Activated naive CD8-positive, alpha-beta T cell treated with anti-CD3 and anti-CD28 coated beads, Interleukin-2, amount 10 ng/mL, durations not matched to agents 7 days and 5 days (primary cell): ENCODE data around the gene IL23R. TPM values are rescaled to one million over a fixed set of nuclear protein-coding genes. Genes with fewer than 3 reads are reported as not detected.

Experiments
- ATAC-seq: fragments of 150-1000 bp; cut with Tn5 transposase; one replicate; pipeline ENCODE4 v1.10.0; 2021; ENCODE audit warnings: low read depth, moderate library complexity
- POLR2A ChIA-PET: fragments of 350-600 bp; sonication (Branson Sonifier 250); formaldehyde crosslinking; loops from one replicate; lab custom pipeline; 2021; ENCODE audit warnings: antibody characterized with exemption; lab: Charles Lee
- DNase-seq: peaks from one replicate; pipeline ENCODE4 v3.0.0; 2021
- H3K27ac Mint-ChIP-seq: one replicate; pipeline ENCODE4 v1.8.0; 2022; ENCODE audit warnings: mild to moderate bottlenecking, mixed read lengths
- H3K27me3 Mint-ChIP-seq: one replicate; pipeline ENCODE4 v1.8.0; 2022; ENCODE audit warnings: mild to moderate bottlenecking, moderate library complexity, mixed read lengths
- H3K36me3 Mint-ChIP-seq: one replicate; pipeline ENCODE4 v1.8.0; 2021; ENCODE audit warnings: mild to moderate bottlenecking, mixed read lengths
- H3K4me1 Mint-ChIP-seq: one replicate; pipeline ENCODE4 v1.8.0; 2021; ENCODE audit warnings: mixed read lengths
- H3K4me3 Mint-ChIP-seq: one replicate; pipeline ENCODE4 v1.8.0; 2022; ENCODE audit warnings: mild to moderate bottlenecking, moderate library complexity, mixed read lengths
- H3K9me3 Mint-ChIP-seq: one replicate; pipeline ENCODE4 v1.8.0; 2021; ENCODE audit warnings: mixed read lengths
- total RNA-seq, 2 experiments: library from RNA; stranded (reverse); gene quantifications; one replicate each; pipeline ENCODE4 v1.2.3, GENCODE V29; 2021

The IL23R gene
- total RNA-seq, 2 experiments from 2014 or later = 0.19 TPM; not detected in 1

DNA sequence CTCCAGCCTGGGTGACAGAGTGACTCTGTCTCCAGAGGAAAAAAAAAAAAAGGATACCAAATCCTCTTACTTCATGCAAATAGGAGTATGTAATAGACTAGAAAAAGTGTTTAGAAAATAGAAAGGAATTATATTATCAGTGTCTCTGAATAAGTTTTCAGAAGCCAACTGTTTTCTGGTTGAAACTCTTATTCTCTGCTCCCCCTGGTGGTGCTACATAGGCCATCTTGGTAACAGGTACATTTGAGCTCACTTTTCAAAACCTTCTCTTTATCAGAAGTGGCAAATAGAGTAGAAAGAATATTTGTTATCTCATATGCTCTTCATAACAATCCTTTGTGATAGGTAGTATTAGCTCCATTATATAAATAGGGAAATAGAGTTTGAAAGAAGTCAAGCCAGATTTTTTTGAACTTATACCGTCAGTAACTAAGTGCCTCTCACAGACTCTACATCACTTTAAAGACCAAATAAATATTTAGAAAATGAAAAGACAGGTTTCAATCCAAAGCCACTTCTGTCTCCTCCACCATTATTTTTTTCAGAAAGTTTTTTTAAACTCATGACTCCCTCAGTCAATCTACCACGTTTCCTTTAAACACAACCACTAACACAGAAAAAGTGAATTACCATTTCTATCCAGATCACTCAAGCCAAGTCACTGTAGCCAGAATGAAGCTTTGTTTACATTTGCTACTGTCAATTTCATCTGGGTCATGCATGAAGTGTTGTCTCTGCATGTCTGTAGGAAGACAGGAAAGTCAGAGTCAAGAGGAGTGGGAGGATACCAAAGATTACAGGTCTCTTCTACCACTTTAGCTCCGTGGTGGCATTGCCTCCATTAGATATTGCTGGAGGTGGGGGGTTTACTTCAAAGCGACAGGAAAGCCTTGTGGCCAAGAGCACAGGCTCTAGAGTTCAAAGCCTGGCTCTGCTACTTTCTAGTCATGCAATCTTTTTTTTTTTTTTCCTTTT, 45.6 kb downstream of the IL23R start:
- Mint-ChIP-seq H3K4me3 (peak overlapping the region; percentile 59), H3K27ac (peak overlapping the region; percentile 80), H3K27me3 (peaks cover 5% of the 10 kb centered on the region), H3K4me1 (peaks cover 30% of the 10 kb centered on the region), H3K9me3 (no peaks in the 10 kb centered on the region), H3K36me3 (peaks cover 7% of the 10 kb centered on the region)
- ATAC-seq (peak; percentile 84), DNase-seq (no peak)
- POLR2A ChIA-PET = interaction anchor here (0.7 to 3.1 kb wide), 11 partner anchors 16 to 287 kb away, joined by 3 to 12 read pairs (median 5); partner anchors contain the start of genes DNAI4, MIER1 and SLC35D1

- no peaks in the 10 kb centered on the region for H3K9me3 Mint-ChIP-seq
- H3K4me3 Mint-ChIP-seq = no peak overlapping the region
- H3K4me1 Mint-ChIP-seq = peaks cover 29% of the 10 kb centered on the region
- ATAC-seq (no peak), DNase-seq (no peak)
- peak overlapping the region; percentile 80 for H3K27ac Mint-ChIP-seq
- H3K27me3 Mint-ChIP-seq = peaks cover 5% of the 10 kb centered on the region
- POLR2A ChIA-PET = interaction anchor here (2.3 to 3.1 kb wide), 2 partner anchors 19 to 70 kb away, joined by 5 to 12 read pairs; no protein-coding TSS in a partner anchor
- H3K36me3 Mint-ChIP-seq = peaks cover 1% of the 10 kb centered on the region
Measured at GRCh38 chr1:67213164-67213563, 46.9 kb downstream of the IL23R start.

GRCh38 chr1:67213948-67214347, 47.7 kb downstream of the IL23R start:
- Mint-ChIP-seq H3K4me3 (no peak overlapping the region), H3K36me3 (peaks cover 1% of the 10 kb centered on the region), H3K27me3 (peaks cover 4% of the 10 kb centered on the region), H3K9me3 (no peaks in the 10 kb centered on the region), H3K27ac (no peak overlapping the region), H3K4me1 (peaks cover 29% of the 10 kb centered on the region)
- no peak for DNase-seq
- POLR2A ChIA-PET = interaction anchor here (3.1 kb wide), 1 partner anchor 70 kb away, joined by 12 read pairs; no protein-coding TSS in a partner anchor
- no peak for ATAC-seq

DNA sequence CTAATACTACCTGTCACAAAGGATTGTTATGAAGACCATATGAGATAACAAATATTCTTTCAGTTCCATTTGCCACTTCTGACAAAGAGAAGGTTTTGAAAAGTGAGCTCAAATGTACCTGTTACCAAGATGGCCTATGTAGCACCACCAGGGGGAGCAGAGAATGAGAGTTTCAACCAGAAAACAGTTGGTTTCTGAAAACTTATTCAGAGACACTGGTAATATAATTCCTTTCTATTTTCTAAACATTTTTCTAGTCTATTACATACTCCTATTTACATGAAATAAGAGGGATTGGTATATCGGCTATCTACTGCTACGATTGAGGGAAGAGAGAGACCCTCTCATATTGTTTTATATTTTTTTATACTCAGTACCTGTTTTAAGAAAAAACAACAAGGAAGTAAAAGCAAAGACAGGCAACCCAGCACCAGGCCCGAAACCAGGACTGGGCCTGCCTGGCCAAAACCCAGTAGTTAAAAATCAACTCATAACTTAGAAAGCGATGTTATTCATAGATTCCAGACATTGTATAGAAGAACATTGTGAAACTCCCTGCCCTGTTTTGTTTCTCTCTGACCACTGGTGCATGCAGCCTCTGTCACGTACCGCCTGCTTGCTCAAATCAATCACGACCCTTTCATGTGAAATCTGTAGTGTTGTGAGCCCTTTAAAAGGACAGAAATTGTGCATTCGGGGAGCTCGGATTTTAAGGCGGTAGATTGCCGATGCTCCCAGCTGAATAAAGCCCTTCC, 48.3 kb downstream of the IL23R start:
- no peak overlapping the region for H3K4me3 Mint-ChIP-seq
- no peak for ATAC-seq
- H3K4me1 Mint-ChIP-seq = peaks cover 29% of the 10 kb centered on the region
- POLR2A ChIA-PET = no interaction called here
- DNase-seq = no peak
- H3K27me3 Mint-ChIP-seq = peaks cover 3% of the 10 kb centered on the region
- H3K36me3 Mint-ChIP-seq = peaks cover 1% of the 10 kb centered on the region
- H3K9me3 Mint-ChIP-seq = no peaks in the 10 kb centered on the region
- H3K27ac Mint-ChIP-seq = no peak overlapping the region

GRCh38 chr1:67216401-67216800, 50.1 kb downstream of the IL23R start:
- H3K27ac Mint-ChIP-seq = no peak overlapping the region
- H3K4me1 Mint-ChIP-seq = peaks cover 26% of the 10 kb centered on the region
- no peaks in the 10 kb centered on the region for H3K27me3 Mint-ChIP-seq
- no peaks in the 10 kb centered on the region for H3K9me3 Mint-ChIP-seq
- ATAC-seq (no peak), DNase-seq (no peak)
- H3K36me3 Mint-ChIP-seq = no peaks in the 10 kb centered on the region
- no peak overlapping the region for H3K4me3 Mint-ChIP-seq
- POLR2A ChIA-PET = no interaction called here

- Mint-ChIP-seq H3K27me3 (no peaks in the 10 kb centered on the region), H3K4me1 (peaks cover 16% of the 10 kb centered on the region), H3K9me3 (no peaks in the 10 kb centered on the region), H3K36me3 (no peaks in the 10 kb centered on the region), H3K4me3 (no peak overlapping the region), H3K27ac (no peak overlapping the region)
- POLR2A ChIA-PET = no interaction called here
- DNase-seq (no peak), ATAC-seq (no peak)
Measured at GRCh38 chr1:67217417-67217816, 51.2 kb downstream of the IL23R start.

DNA sequence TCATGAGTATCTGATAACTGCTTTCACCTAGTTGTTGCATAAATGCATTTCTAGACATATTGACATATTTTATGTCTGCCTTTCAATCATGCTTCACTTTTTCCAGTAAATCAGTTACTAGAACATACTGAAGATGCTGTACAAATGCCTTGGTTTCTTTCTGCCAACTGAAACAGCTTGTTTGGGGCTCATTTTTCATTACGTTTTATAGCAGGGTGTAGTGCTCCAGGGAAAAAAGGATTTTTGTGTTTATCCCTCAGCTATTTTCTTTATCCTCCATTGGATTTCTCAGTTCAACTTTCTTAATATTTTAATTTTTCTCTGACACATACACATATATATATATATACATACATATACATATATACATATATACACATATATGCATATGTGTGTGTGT, 51.7 kb downstream of the IL23R start:
- Mint-ChIP-seq H3K36me3 (no peaks in the 10 kb centered on the region), H3K4me3 (no peak overlapping the region), H3K27me3 (peaks cover 3% of the 10 kb centered on the region), H3K27ac (no peak overlapping the region), H3K4me1 (peaks cover 12% of the 10 kb centered on the region), H3K9me3 (no peaks in the 10 kb centered on the region)
- no peak for ATAC-seq
- POLR2A ChIA-PET = interaction anchor here (0.7 kb wide), 1 partner anchor 83 kb away, joined by 3 read pairs; the partner anchor contains the start of gene C1orf141
- DNase-seq = no peak

- H3K4me3 Mint-ChIP-seq = no peak overlapping the region
- DNase-seq = no peak
- H3K4me1 Mint-ChIP-seq = peaks cover 12% of the 10 kb centered on the region
- H3K27me3 Mint-ChIP-seq = peaks cover 9% of the 10 kb centered on the region
- H3K27ac Mint-ChIP-seq = no peak overlapping the region
- H3K36me3 Mint-ChIP-seq = peaks cover 9% of the 10 kb centered on the region
- H3K9me3 Mint-ChIP-seq = peaks cover 4% of the 10 kb centered on the region
- no peak for ATAC-seq
- POLR2A ChIA-PET = no interaction called here
Measured at GRCh38 chr1:67224856-67225255, 58.6 kb downstream of the IL23R start.

- POLR2A ChIA-PET = no interaction called here
- H3K9me3 Mint-ChIP-seq = peaks cover 4% of the 10 kb centered on the region
- H3K27me3 Mint-ChIP-seq = peaks cover 9% of the 10 kb centered on the region
- no peak overlapping the region for H3K4me3 Mint-ChIP-seq
- DNase-seq (no peak), ATAC-seq (no peak)
- peaks cover 9% of the 10 kb centered on the region for H3K36me3 Mint-ChIP-seq
- peaks cover 12% of the 10 kb centered on the region for H3K4me1 Mint-ChIP-seq
- H3K27ac Mint-ChIP-seq = no peak overlapping the region
Measured at GRCh38 chr1:67226688-67227087, 60.4 kb downstream of the IL23R start.

DNA sequence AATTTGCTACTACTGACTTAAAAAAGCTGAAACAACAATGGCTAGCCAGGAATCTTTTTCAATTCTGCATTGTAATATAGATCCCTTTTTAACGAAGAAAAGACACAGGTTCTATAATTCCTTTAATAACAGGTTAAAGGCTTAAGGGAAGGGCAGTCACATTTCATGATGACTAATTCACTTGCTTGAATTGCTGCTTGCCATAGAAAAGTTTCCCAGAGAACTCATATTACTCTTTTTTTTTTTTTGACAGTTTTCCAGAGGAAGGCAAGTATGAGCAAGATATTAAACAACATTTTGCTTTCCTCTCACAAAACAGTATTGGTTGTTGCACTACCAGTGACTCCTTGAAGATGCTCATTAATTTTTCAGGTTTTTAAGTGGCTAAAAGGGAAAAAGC, 60.9 kb downstream of the IL23R start:
- Mint-ChIP-seq H3K4me3 (no peak overlapping the region), H3K4me1 (peaks cover 12% of the 10 kb centered on the region), H3K27ac (no peak overlapping the region), H3K36me3 (peaks cover 9% of the 10 kb centered on the region), H3K27me3 (peaks cover 9% of the 10 kb centered on the region), H3K9me3 (peaks cover 4% of the 10 kb centered on the region)
- POLR2A ChIA-PET = no interaction called here
- ATAC-seq (no peak), DNase-seq (no peak)

GRCh38 chr1:67228791-67229190, 62.5 kb downstream of the IL23R start:
- no peak overlapping the region for H3K4me3 Mint-ChIP-seq
- POLR2A ChIA-PET = no interaction called here
- no peak for ATAC-seq

GRCh38 chr1:67230539-67230938, 64.3 kb downstream of the IL23R start:
- H3K4me3 Mint-ChIP-seq = no peak overlapping the region
- POLR2A ChIA-PET = no interaction called here
- H3K4me1 Mint-ChIP-seq = peaks cover 14% of the 10 kb centered on the region
- ATAC-seq = no peak
- peaks cover 9% of the 10 kb centered on the region for H3K36me3 Mint-ChIP-seq
- no peak overlapping the region for H3K27ac Mint-ChIP-seq
- peaks cover 7% of the 10 kb centered on the region for H3K27me3 Mint-ChIP-seq
- no peak for DNase-seq
- peaks cover 4% of the 10 kb centered on the region for H3K9me3 Mint-ChIP-seq

More at GRCh38 chr1:67228791-67229190, 62.5 kb downstream of the IL23R start:
- H3K36me3 Mint-ChIP-seq = peaks cover 9% of the 10 kb centered on the region
- no peak for DNase-seq
- no peak overlapping the region for H3K27ac Mint-ChIP-seq
- peaks cover 4% of the 10 kb centered on the region for H3K9me3 Mint-ChIP-seq
- H3K27me3 Mint-ChIP-seq = peaks cover 7% of the 10 kb centered on the region
- peaks cover 12% of the 10 kb centered on the region for H3K4me1 Mint-ChIP-seq

GRCh38 chr1:67236277-67236676, 70.0 kb downstream of the IL23R start:
- Mint-ChIP-seq H3K4me1 (peaks cover 17% of the 10 kb centered on the region), H3K36me3 (peaks cover 9% of the 10 kb centered on the region), H3K4me3 (no peak overlapping the region), H3K9me3 (peaks cover 3% of the 10 kb centered on the region), H3K27ac (no peak overlapping the region), H3K27me3 (no peaks in the 10 kb centered on the region)
- POLR2A ChIA-PET = interaction anchor here (1.0 kb wide), 1 partner anchor 38 kb away, joined by 3 read pairs; no protein-coding TSS in a partner anchor
- DNase-seq (no peak), ATAC-seq (no peak)
